A549 (cell line): Measurements from ENCODE around the gene UPF3B. TPM values are rescaled to one million over a fixed set of nuclear protein-coding genes. Genes with fewer than 3 reads are reported as not detected.

Experiments
- ATAC-seq, 2 experiments: fragments of 200-7000 bp in 1 of 2; fragments of >200 bp in 1 of 2; cut with Nextera tagmentation in 1 of 2; cut with Tn5 transposase in 1 of 2; 3 replicates each; pipeline versions ENCODE4 v1.8.0 to v1.9.1; 2018 to 2020; ENCODE audit warnings: mild to moderate bottlenecking in 1 of 2, moderate library complexity in 1 of 2
- CTCF ChIA-PET: fragments of 300-600 bp; sonication (Branson Sonifier 250); formaldehyde crosslinking; extraction: SDS; loops from one replicate; lab custom pipeline; 2021; ENCODE audit warnings: antibody characterized with exemption, inconsistent platforms; lab: Yijun Ruan, JAX
- POLR2A ChIA-PET: fragments of 350-600 bp; formaldehyde crosslinking; extraction: SDS; loops from one replicate; lab custom pipeline; 2021; ENCODE audit warnings: antibody characterized with exemption, inconsistent platforms; lab: Yijun Ruan, JAX
- DNase-seq, 2 experiments: peaks; one replicate each; pipeline versions ENCODE4 v3.0.0 to v3.0.0-alpha.2; 2011 to 2016; ENCODE audit warnings: low read depth in 1 of 2, low spot score in 1 of 2
- FAIRE-seq: peaks from 2 replicates; lab custom pipeline; 2011; peaks lifted over from hg19 to GRCh38; lab: Jason Lieb, UNC
- H3K27ac ChIP-seq, 2 experiments: fragments of >200 bp; sonication (Bioruptor Twin); formaldehyde crosslinking; 3 replicates each; pipeline ENCODE4 v1.5.1; 2016 to 2017
- H3K4me1 ChIP-seq: fragments of >200 bp; sonication (Bioruptor Twin); formaldehyde crosslinking; 3 replicates; pipeline ENCODE4 v1.6.1; 2016
- H3K4me2 ChIP-seq: fragments of >200 bp; sonication (Bioruptor Twin); formaldehyde crosslinking; 3 replicates; pipeline ENCODE4 v1.6.1; 2016
- H3K4me3 ChIP-seq: fragments of >200 bp; sonication (Bioruptor Twin); formaldehyde crosslinking; 3 replicates; pipeline ENCODE4 v1.5.1; 2016
- H3K9me3 ChIP-seq: fragments of >200 bp; sonication (Bioruptor Twin); formaldehyde crosslinking; 3 replicates; pipeline ENCODE4 v1.6.1; 2016
- EHMT2 ChIP-seq: fragments of 200-600 bp; sonication (generic); IDR thresholded peaks from 2 replicates; pipeline ENCODE4 v1.6.1; 2016; ENCODE audit warnings: antibody characterized with exemption, low read depth, mild to moderate bottlenecking, moderate library complexity
- FOSL2 ChIP-seq, 2 experiments: fragments of 450-650 bp in 1 of 2; fragments of >200 bp in 1 of 2; sonication (Bioruptor Twin) in 1 of 2; formaldehyde crosslinking; IDR thresholded peaks; 2 replicates each; pipeline versions ENCODE4 v1.5.0 to v1.6.1; 2016 to 2020; ENCODE audit warnings: mild to moderate bottlenecking in 1 of 2, moderate library complexity in 1 of 2
- HOXA7 ChIP-seq: fragments of 250-450 bp; sonication (Bioruptor Pico); IDR thresholded peaks from 2 replicates; pipeline ENCODE4 v1.5.0; 2020; ENCODE audit warnings: mild to moderate bottlenecking, moderate library complexity
- JUN ChIP-seq, 2 experiments: fragments of >200 bp; sonication (Bioruptor Twin); formaldehyde crosslinking; IDR thresholded peaks; 2 replicates in 1 of 2; 3 replicates in 1 of 2; pipeline ENCODE4 v1.6.1; 2016 to 2017
- KDM5A ChIP-seq: fragments of 200-600 bp; sonication (generic); IDR thresholded peaks from 2 replicates; pipeline ENCODE4 v1.6.1; 2016; ENCODE audit warnings: antibody characterized with exemption, mild to moderate bottlenecking
- POLR2AphosphoS2 ChIP-seq: conservative IDR thresholded peaks from 2 replicates; pipeline ENCODE4 v1.6.1; 2012; ENCODE audit warnings: low read length, improper control_type of control experiment, inconsistent platforms
- RAD21 ChIP-seq, 2 experiments: fragments of >200 bp in 1 of 2; sonication (Bioruptor Twin) in 1 of 2; formaldehyde crosslinking in 1 of 2; IDR thresholded peaks in 1 of 2; conservative IDR thresholded peaks in 1 of 2; 2 replicates in 1 of 2; 3 replicates in 1 of 2; pipeline ENCODE4 v1.6.1; 2012 to 2018; ENCODE audit warnings: inconsistent platforms in 1 of 2
- RCOR1 ChIP-seq: fragments of 150-350 bp; IDR thresholded peaks from 2 replicates; pipeline ENCODE4 v1.6.1; 2014; ENCODE audit warnings: antibody characterized with exemption, low read length, low read depth
- TFCP2L1 ChIP-seq: fragments of 250-450 bp; sonication (Bioruptor Pico); IDR thresholded peaks from 2 replicates; pipeline ENCODE4 v1.5.0; 2021; ENCODE audit warnings: mild to moderate bottlenecking
- ZC3H11A ChIP-seq: fragments of 450-650 bp; IDR thresholded peaks from 2 replicates; pipeline ENCODE4 v1.6.1; 2014; ENCODE audit warnings: antibody characterized with exemption, mild to moderate bottlenecking
- WGBS: methylation state at CpG from one replicate; pipeline ENCODE4 v1.1.6; 2017; ENCODE audit errors: missing lambda C conversion rate; 5-methylcytosine and 5-hydroxymethylcytosine counted together
- polyA plus RNA-seq, 4 experiments: library from polyadenylated mRNA; depleted of rRNA in 3 of 4; stranded (reverse); fragments of >200 nt; fragmentation: RNase III in 1 of 4; extraction: RNeasy Plus Mini Kit Qiagen cat#74134 plus additional on column Dnase treatment in 1 of 4; gene quantifications; 2 replicates in 3 of 4; 3 replicates in 1 of 4; pipeline ENCODE4 v1.2.3, GENCODE V29; 2011 to 2017
- small RNA-seq, 6 experiments: library from RNA; depleted of rRNA; stranded (forward); fragments of <200 nt; gene quantifications; one replicate each; pipeline ENCODE3, GENCODE V24; 2012
- TF ChIP-seq, protein P1 (sequence below): fragments of 250-450 bp; sonication (Bioruptor Pico); IDR thresholded peaks from 2 replicates; pipeline ENCODE4 v1.5.0; 2021; ENCODE audit warnings: mild to moderate bottlenecking, moderate library complexity, borderline replicate concordance
- TF ChIP-seq, protein P2 (sequence below): fragments of >200 bp; sonication (Bioruptor Twin); formaldehyde crosslinking; IDR thresholded peaks from 3 replicates; pipeline ENCODE4 v1.5.1; 2016
- TF ChIP-seq, protein P3 (sequence below): fragments of 200-600 bp; sonication (generic); IDR thresholded peaks from 2 replicates; pipeline ENCODE4 v1.6.1; 2016; ENCODE audit warnings: antibody characterized with exemption, mild to moderate bottlenecking, moderate library complexity

UPF3B gene
- polyA plus RNA-seq, 2 of the 4 experiments (the other 2 are of a cell fraction): 26.4 to 27.6 TPM

DNA sequence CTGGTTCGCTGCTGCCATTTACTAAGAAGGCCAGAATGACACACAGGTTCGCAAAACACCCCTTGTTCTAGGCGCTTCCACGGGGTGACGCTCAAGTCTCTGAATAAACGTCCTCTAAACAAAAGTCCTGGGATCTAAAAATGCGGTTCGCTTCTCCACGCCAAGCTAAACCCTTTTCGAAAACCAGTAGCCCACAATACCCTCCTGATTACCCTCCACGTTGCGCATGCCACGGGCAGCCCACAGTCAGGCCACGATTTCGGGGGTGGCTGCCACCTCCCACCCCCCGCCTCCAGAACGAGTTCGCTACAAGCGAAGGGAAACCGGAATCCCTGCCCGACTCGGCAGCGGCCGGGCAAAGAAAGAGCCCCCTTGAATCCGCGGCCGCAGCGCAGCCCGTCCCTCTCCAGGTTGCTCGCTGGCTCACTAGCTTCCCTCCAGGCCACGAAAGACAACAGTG lies 61.8 kb downstream of the UPF3B start:
- peak; percentile 53 to 54 for ATAC-seq
- POLR2A ChIA-PET: interaction anchor here (0.6 to 2.5 kb wide), 27 partner anchors 9 to 323 kb away, joined by 3 to 40 read pairs (median 4); partner anchors contain the start of genes NDUFA1, NKAP, NKRF and RNF113A
- DNase-seq: peak in 1 of 2 experiments; percentile 45

DNA sequence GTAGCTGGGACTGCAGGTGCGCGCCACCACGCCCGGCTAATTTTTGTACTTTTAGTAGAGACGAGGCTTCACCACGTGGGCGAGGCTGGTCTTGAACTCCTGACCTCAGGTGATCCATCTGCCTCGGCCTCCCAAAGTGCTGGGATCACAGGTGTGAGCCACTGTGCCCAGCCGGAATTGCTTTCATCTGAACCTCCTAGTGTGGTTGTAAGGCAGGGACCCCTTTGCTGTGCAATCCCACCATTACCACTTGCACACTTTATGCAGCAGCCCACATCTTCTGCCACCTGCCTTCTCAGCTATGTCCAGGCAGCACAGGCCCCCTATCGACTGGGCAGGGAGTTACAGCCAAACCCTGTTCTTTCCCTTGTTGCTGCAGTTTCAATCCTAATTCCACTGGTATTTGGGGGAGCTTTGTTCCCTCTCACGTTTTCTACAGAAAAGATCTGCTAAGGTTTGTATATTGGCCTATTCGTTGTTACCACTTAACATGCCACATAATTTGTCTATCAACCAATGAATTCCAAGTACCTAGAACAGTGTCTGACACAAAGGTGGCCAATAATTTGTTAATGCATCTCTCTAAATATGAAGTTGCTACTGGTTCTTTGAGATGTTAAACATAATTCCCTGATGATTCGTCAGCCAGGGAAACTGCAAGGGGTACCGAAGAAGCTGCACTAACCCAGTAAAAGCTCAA lies 67.9 kb downstream of the UPF3B start:
- Histone ChIP-seq H3K4me1 (peaks cover 33% of the 10 kb centered on the region), H3K9me3 (no peaks in the 10 kb centered on the region), H3K4me3 (no peak overlapping the region), H3K27ac (no peak overlapping the region), H3K4me2 (no peak overlapping the region)
- WGBS: 69% methylated on average over 14 of the region's 14 CpGs
- POLR2A ChIA-PET: interaction anchor here (1.0 kb wide), 1 partner anchor 68 kb away, joined by 3 read pairs; no protein-coding TSS in a partner anchor
- TF ChIP-seq, protein P1, sequence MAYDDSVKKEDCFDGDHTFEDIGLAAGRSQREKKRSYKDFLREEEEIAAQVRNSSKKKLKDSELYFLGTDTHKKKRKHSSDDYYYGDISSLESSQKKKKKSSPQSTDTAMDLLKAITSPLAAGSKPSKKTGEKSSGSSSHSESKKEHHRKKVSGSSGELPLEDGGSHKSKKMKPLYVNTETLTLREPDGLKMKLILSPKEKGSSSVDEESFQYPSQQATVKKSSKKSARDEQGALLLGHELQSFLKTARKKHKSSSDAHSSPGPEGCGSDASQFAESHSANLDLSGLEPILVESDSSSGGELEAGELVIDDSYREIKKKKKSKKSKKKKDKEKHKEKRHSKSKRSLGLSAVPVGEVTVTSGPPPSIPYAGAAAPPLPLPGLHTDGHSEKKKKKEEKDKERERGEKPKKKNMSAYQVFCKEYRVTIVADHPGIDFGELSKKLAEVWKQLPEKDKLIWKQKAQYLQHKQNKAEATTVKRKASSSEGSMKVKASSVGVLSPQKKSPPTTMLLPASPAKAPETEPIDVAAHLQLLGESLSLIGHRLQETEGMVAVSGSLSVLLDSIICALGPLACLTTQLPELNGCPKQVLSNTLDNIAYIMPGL (CRISPR knock-in tag): 0 out of 2 replicates have a peak, but pooled peaks have one; percentile 17
- TF ChIP-seq TFCP2L1 (CRISPR knock-in tag) (peak; percentile 76; the same call in 1 of the 2 replicates), JUN (IDR thresholded peaks at IDR 0.05) (0 out of 5 replicates have a peak, but pooled peaks of 1 of the 2 experiments have one; percentile 27), ZC3H11A (no peak), RCOR1 (no peak), FOSL2 (IDR thresholded peaks at IDR 0.05) (no peak), FOSL2 (CRISPR knock-in tag; IDR thresholded peaks at IDR 0.05) (no peak), RAD21 (conservative IDR thresholded peaks at IDR 0.05 in 1 of 2, IDR thresholded peaks at IDR 0.05 in 1 of 2) (0 out of 5 replicates have a peak, but pooled peaks of 1 of the 2 experiments have one; percentile 4), KDM5A (no peak), POLR2AphosphoS2 (peak; percentile 79), HOXA7 (CRISPR knock-in tag) (peak; percentile 91)
- TF ChIP-seq, protein P2, sequence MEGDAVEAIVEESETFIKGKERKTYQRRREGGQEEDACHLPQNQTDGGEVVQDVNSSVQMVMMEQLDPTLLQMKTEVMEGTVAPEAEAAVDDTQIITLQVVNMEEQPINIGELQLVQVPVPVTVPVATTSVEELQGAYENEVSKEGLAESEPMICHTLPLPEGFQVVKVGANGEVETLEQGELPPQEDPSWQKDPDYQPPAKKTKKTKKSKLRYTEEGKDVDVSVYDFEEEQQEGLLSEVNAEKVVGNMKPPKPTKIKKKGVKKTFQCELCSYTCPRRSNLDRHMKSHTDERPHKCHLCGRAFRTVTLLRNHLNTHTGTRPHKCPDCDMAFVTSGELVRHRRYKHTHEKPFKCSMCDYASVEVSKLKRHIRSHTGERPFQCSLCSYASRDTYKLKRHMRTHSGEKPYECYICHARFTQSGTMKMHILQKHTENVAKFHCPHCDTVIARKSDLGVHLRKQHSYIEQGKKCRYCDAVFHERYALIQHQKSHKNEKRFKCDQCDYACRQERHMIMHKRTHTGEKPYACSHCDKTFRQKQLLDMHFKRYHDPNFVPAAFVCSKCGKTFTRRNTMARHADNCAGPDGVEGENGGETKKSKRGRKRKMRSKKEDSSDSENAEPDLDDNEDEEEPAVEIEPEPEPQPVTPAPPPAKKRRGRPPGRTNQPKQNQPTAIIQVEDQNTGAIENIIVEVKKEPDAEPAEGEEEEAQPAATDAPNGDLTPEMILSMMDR: peak; percentile 32
- TF ChIP-seq, protein P3, sequence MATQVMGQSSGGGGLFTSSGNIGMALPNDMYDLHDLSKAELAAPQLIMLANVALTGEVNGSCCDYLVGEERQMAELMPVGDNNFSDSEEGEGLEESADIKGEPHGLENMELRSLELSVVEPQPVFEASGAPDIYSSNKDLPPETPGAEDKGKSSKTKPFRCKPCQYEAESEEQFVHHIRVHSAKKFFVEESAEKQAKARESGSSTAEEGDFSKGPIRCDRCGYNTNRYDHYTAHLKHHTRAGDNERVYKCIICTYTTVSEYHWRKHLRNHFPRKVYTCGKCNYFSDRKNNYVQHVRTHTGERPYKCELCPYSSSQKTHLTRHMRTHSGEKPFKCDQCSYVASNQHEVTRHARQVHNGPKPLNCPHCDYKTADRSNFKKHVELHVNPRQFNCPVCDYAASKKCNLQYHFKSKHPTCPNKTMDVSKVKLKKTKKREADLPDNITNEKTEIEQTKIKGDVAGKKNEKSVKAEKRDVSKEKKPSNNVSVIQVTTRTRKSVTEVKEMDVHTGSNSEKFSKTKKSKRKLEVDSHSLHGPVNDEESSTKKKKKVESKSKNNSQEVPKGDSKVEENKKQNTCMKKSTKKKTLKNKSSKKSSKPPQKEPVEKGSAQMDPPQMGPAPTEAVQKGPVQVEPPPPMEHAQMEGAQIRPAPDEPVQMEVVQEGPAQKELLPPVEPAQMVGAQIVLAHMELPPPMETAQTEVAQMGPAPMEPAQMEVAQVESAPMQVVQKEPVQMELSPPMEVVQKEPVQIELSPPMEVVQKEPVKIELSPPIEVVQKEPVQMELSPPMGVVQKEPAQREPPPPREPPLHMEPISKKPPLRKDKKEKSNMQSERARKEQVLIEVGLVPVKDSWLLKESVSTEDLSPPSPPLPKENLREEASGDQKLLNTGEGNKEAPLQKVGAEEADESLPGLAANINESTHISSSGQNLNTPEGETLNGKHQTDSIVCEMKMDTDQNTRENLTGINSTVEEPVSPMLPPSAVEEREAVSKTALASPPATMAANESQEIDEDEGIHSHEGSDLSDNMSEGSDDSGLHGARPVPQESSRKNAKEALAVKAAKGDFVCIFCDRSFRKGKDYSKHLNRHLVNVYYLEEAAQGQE: 0 out of 2 replicates have a peak, but pooled peaks have one; percentile 11
- CTCF ChIA-PET: interaction anchor here (0.7 to 1.9 kb wide), 5 partner anchors 9 to 296 kb away, joined by 3 to 7 read pairs (median 5); no protein-coding TSS in a partner anchor
- DNase-seq (peak; percentile 26 to 51), ATAC-seq (peak; percentile 67 to 73; a peak in 5 of 6 replicates), FAIRE-seq (peak; percentile 73)

More for the DNA sequence above, 61.8 kb downstream of the UPF3B start:
- Histone ChIP-seq H3K4me2 (peak overlapping the region; percentile 93), H3K9me3 (no peaks in the 10 kb centered on the region), H3K4me3 (peak overlapping the region; percentile 91), H3K27ac (peak overlapping the region; percentile 87 to 94), H3K4me1 (peaks cover 30% of the 10 kb centered on the region)
- CTCF ChIA-PET: interaction anchor here (1.2 to 1.7 kb wide), 2 partner anchors 18 to 279 kb away, joined by 3 to 6 read pairs; no protein-coding TSS in a partner anchor
- TF ChIP-seq EHMT2 (no peak), KDM5A (0 out of 2 replicates have a peak, but pooled peaks have one; percentile 21)
- peak; percentile 49 for FAIRE-seq
- WGBS: 1% methylated on average over 25 of the region's 31 CpGs

Small RNA genes within 50 kb of the gene (small RNA-seq; reads per million reads assigned to genes)
- gene SNORA69: 0 to 3.1 (median 0.06) reads per million in 6 experiments

Other genes starting within 250 kb of the UPF3B start
- gene NKRF, start 246.5 kb downstream of the UPF3B start, polyA plus RNA-seq (2011; rRNA removed): 14.2 and 16.2 TPM in 2 replicates
- gene NKRF, start 246.5 kb downstream of the UPF3B start, polyA plus RNA-seq (2017; fragmentation: RNase III; extraction: RNeasy Plus Mini Kit Qiagen cat#74134 plus additional on column Dnase treatment): 13.8 to 14.7 TPM (median 14.3 TPM) in 3 replicates
- gene SEPTIN6, start 159.8 kb downstream of the UPF3B start, polyA plus RNA-seq (2011; rRNA removed): 15.2 and 16.3 TPM in 2 replicates
- gene SEPTIN6, start 159.8 kb downstream of the UPF3B start, polyA plus RNA-seq (2017; fragmentation: RNase III; extraction: RNeasy Plus Mini Kit Qiagen cat#74134 plus additional on column Dnase treatment): 10.7 to 14.1 TPM (median 12.9 TPM) in 3 replicates
- 0.05 and 0.08 TPM in 2 replicates for gene SOWAHD, start 94.4 kb downstream of the UPF3B start, polyA plus RNA-seq (2011; rRNA removed)
- gene SOWAHD, start 94.4 kb downstream of the UPF3B start, polyA plus RNA-seq (2017; fragmentation: RNase III; extraction: RNeasy Plus Mini Kit Qiagen cat#74134 plus additional on column Dnase treatment): 0.09 to 0.22 TPM (median 0.09 TPM) in 3 replicates
- gene RPL39, start 61.3 kb downstream of the UPF3B start, polyA plus RNA-seq (2011; rRNA removed): 3,499 and 3,669 TPM in 2 replicates
- 4,937 to 5,260 TPM (median 4,942 TPM) in 3 replicates for gene RPL39, start 61.3 kb downstream of the UPF3B start, polyA plus RNA-seq (2017; fragmentation: RNase III; extraction: RNeasy Plus Mini Kit Qiagen cat#74134 plus additional on column Dnase treatment)
- 16.5 and 18.5 TPM in 2 replicates for gene RNF113A, start 18.8 kb upstream of the UPF3B start, polyA plus RNA-seq (2011; rRNA removed)
- gene RNF113A, start 18.8 kb upstream of the UPF3B start, polyA plus RNA-seq (2017; fragmentation: RNase III; extraction: RNeasy Plus Mini Kit Qiagen cat#74134 plus additional on column Dnase treatment): 17.8 to 18.6 TPM (median 18.4 TPM) in 3 replicates
- gene NDUFA1, start 18.9 kb upstream of the UPF3B start, polyA plus RNA-seq (2011; rRNA removed): 249 and 435 TPM in 2 replicates
- 432 to 469 TPM (median 449 TPM) in 3 replicates for gene NDUFA1, start 18.9 kb upstream of the UPF3B start, polyA plus RNA-seq (2017; fragmentation: RNase III; extraction: RNeasy Plus Mini Kit Qiagen cat#74134 plus additional on column Dnase treatment)
- gene AKAP14, start 42.9 kb upstream of the UPF3B start, polyA plus RNA-seq (2011; rRNA removed): 0.09 TPM in 1 of 2 replicates, not detected in the other
- not detected in 3 replicates for gene AKAP14, start 42.9 kb upstream of the UPF3B start, polyA plus RNA-seq (2017; fragmentation: RNase III; extraction: RNeasy Plus Mini Kit Qiagen cat#74134 plus additional on column Dnase treatment)
- gene NKAP, start 90.8 kb upstream of the UPF3B start, polyA plus RNA-seq (2011; rRNA removed): 7.7 and 16.9 TPM in 2 replicates
- gene NKAP, start 90.8 kb upstream of the UPF3B start, polyA plus RNA-seq (2017; fragmentation: RNase III; extraction: RNeasy Plus Mini Kit Qiagen cat#74134 plus additional on column Dnase treatment): 5.9 to 6.6 TPM (median 6.3 TPM) in 3 replicates
- gene RHOXF2B, start 224.7 kb upstream of the UPF3B start, polyA plus RNA-seq (2011; rRNA removed): not detected in 2 replicates
- gene RHOXF2B, start 224.7 kb upstream of the UPF3B start, polyA plus RNA-seq (2017; fragmentation: RNase III; extraction: RNeasy Plus Mini Kit Qiagen cat#74134 plus additional on column Dnase treatment): not detected in 3 replicates